D721Med (cell line): Measurements from ENCODE around the gene PRKCZ.

Experiments used
- DNase-seq: peaks from one replicate; pipeline ENCODE4 v3.0.0; 2011; ENCODE audit warnings: low spot score; ENCODE audit not compliant: insufficient read length
- FAIRE-seq: peaks from 2 replicates; lab custom pipeline; 2011; peaks lifted over from hg19 to GRCh38; lab: Jason Lieb, UNC
- CTCF ChIP-seq: IDR thresholded peaks from 2 replicates; pipeline ENCODE4 v1.5.1; 2012; ENCODE audit warnings: mild to moderate bottlenecking, control low read depth; ENCODE audit not compliant: insufficient read depth; ENCODE audit errors: missing control alignments

Gene PRKCZ

GRCh38 chr1:2041887-2042286 lies 8.3 kb upstream of the PRKCZ start:
- no peak for FAIRE-seq
- DNase-seq: no peak
- no peak for TF ChIP-seq CTCF

- DNase-seq: no peak
- FAIRE-seq: no peak
- TF ChIP-seq CTCF: no peak
These were observed 7.1 kb upstream of the PRKCZ start for GRCh38 chr1:2042830-2043773.

- no peak for DNase-seq
- TF ChIP-seq CTCF: no peak
- no peak for FAIRE-seq
These were observed 6.3 kb upstream of the PRKCZ start for GRCh38 chr1:2043886-2044285.

- peak; percentile 44 for DNase-seq
- no peak for FAIRE-seq
- peak; percentile 71 for TF ChIP-seq CTCF
These were observed 5.5 kb upstream of the PRKCZ start for GRCh38 chr1:2044510-2045319.

- DNase-seq (no peak), FAIRE-seq (no peak)
- TF ChIP-seq CTCF: no peak
These were observed 4.6 kb upstream of the PRKCZ start for GRCh38 chr1:2045468-2046173.

GRCh38 chr1:2046174-2046917 lies 3.9 kb upstream of the PRKCZ start:
- FAIRE-seq: no peak

More at GRCh38 chr1:2046174-2046917, 3.9 kb upstream of the PRKCZ start:
- TF ChIP-seq CTCF: peak; percentile 51
- no peak for DNase-seq
